Measurements from ENCODE around the gene IPO8. TPM values are rescaled to one million over a fixed set of nuclear protein-coding genes. Genes with fewer than 3 reads are reported as not detected.

The IPO8 gene
- total and polyA plus RNA-seq, 2 of the 8 experiments (the other 6 are each of a cell fraction or from before 2014, with no cell fraction given), result 7.2 to 59.8 TPM

- Histone ChIP-seq H2AFZ (ENCODE audit: low read length) (no peak overlapping the region), H3K14ac (ENCODE audit: insufficient read length) (no peak overlapping the region), H3K56ac (replicated peaks; ENCODE audit: insufficient read length, low read depth, low read length) (no peak overlapping the region), H3K23me2 (ENCODE audit: low read depth, low read length) (no peaks in the 10 kb centered on the region), H2BK20ac (ENCODE audit: low read length) (no peak overlapping the region), H3K18ac (ENCODE audit: extremely low read depth, low read length) (no peak overlapping the region), H3K4me1 (replicated peaks in 1 of 4; ENCODE audit: control insufficient read depth in 3 of 4, insufficient read depth in 4 of 4, low read length in 3 of 4) (no peaks in the 10 kb centered on the region), H4K20me1 (replicated peaks in 1 of 2; ENCODE audit: control insufficient read depth in 1 of 2, insufficient read depth in 2 of 2, low read length in 2 of 2) (no peaks in the 10 kb centered on the region), H3K4me2 (ENCODE audit: insufficient read depth in 1 of 2, low read depth in 2 of 2, low read length in 2 of 2) (no peak overlapping the region), H3K9me3 (ENCODE audit: insufficient read depth in 2 of 2, low read depth in 1 of 2, low read length in 1 of 2) (no peaks in the 10 kb centered on the region; a peak in 1 of 4 replicates), H4K8ac (ENCODE audit: extremely low read depth, insufficient read depth, low read length) (no peak overlapping the region), H3K4ac (replicated peaks; ENCODE audit: insufficient read length, low read depth, low read length) (no peak overlapping the region), H3K79me2 (ENCODE audit: control insufficient read depth in 1 of 2, insufficient read depth in 2 of 2, low read length in 2 of 2) (no peaks in the 10 kb centered on the region), H2BK120ac (replicated peaks; ENCODE audit: low read depth, low read length) (no peak overlapping the region), H2BK5ac (ENCODE audit: low read depth, low read length) (no peak overlapping the region), H2BK15ac (ENCODE audit: low read length) (no peak overlapping the region), H3K36me3 (ENCODE audit: control insufficient read depth in 2 of 4, insufficient read depth in 4 of 4, low read length in 3 of 4) (no peaks in the 10 kb centered on the region), H3K27me3 (replicated peaks in 1 of 4; ENCODE audit: control insufficient read depth in 3 of 4, extremely low read depth in 1 of 4, insufficient read depth in 3 of 4, low read length in 3 of 4) (no peaks in the 10 kb centered on the region), H3K79me1 (ENCODE audit: low read depth, low read length) (no peaks in the 10 kb centered on the region), H3K23ac (ENCODE audit: insufficient read length) (no peak overlapping the region), H3K4me3 (ENCODE audit: extremely low read depth in 1 of 4, insufficient read depth in 2 of 4, low read depth in 3 of 4, low read length in 4 of 4) (no peak overlapping the region), H3K9ac (replicated peaks in 1 of 4; ENCODE audit: extremely low read depth in 1 of 4, low read depth in 3 of 4, low read length in 3 of 4) (no peak overlapping the region; a peak in 1 of 7 replicates), H2BK12ac (ENCODE audit: low read depth, low read length) (no peak overlapping the region), H3K27ac (ENCODE audit: low read depth, low read length) (no peak overlapping the region), H2AK5ac (ENCODE audit: low read depth, low read length) (no peak overlapping the region), H4K91ac (replicated peaks; ENCODE audit: insufficient read length, low read length) (no peak overlapping the region), H4K5ac (ENCODE audit: insufficient read length, low read depth, low read length) (no peak overlapping the region)
- ChIA-PET CTCF (ENCODE audit: partially characterized antibody) (interaction anchor here (0.9 kb wide), 1 partner anchor 12 kb away, joined by 3 read pairs; no protein-coding TSS in a partner anchor), POLR2A (ENCODE audit: partially characterized antibody) (interaction anchor here (0.7 to 1.0 kb wide), 2 partner anchors 13 to 158 kb away, joined by 3 read pairs; no protein-coding TSS in a partner anchor)
- no peak for TF ChIP-seq HDAC6 (IDR thresholded peaks at IDR 0.05; ENCODE audit: low read depth, low read length)
- WGBS, 2 experiments (ENCODE audit: extremely low coverage in 1 of 2, insufficient coverage in 1 of 2, insufficient read length in 1 of 2, insufficient replicate concordance in 2 of 2, low coverage in 1 of 2, low lambda C conversion rate in 2 of 2, missing lambda C conversion rate in 1 of 2), result 89% methylated on average over 2 of the region's 2 CpGs; no CpG with 5 or more reads in 1 of the 2 experiments
- peak; percentile 55 for FAIRE-seq
- no peak for DNase-seq (ENCODE audit: low read depth in 1 of 2, low spot score in 2 of 2)
These were observed 82.4 kb downstream of the IPO8 start for GRCh38 chr12:30613119-30613830.
